Activated naive CD4-positive, alpha-beta T cell (primary cell): ENCODE results near the gene TCEAL3.
A peak's percentile ranks its signal among the peaks of the same experiment; 100 is the strongest.
"Not testable (repeated sequence)": the region's sequence is repeated elsewhere in the genome, so short reads cannot be mapped to it uniquely, and the experiment has no call there.

Experiments
- DNase-seq, 4 experiments: peaks; one replicate each; lab custom pipeline; 2025; lab: John Stamatoyannopoulos, UW

The TCEAL3 gene

DNA sequence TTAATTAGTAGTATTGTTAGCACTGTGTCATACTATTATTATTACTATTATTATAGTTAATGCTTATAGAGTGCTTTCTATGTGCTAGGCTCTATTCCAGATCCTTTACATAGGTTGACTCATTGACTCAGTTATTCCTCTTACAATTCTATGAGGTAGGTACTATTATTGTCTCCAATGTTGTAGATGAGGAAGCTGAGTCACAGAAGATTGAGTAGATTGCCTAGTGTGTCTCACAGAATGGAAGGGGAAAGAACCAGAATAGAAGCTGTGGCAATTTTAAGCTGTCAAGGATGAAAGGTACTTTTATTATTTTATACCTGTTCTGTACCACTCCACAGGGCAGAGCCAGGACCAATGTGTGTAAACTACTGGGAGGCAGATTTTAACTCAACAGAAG, 19.1 kb downstream of the TCEAL3 start:
- no peak for DNase-seq

GRCh38 chrX:103628386-103629317, 20.9 kb downstream of the TCEAL3 start, which contains the start of gene TCEAL1:
TCEAL1 (plus strand) TSS chrX:103628975; CDS start chrX:103629917, 942 bp downstream.
- DNase-seq, result peak in 2 of 4 experiments; percentile 1 to 17

GRCh38 chrX:103629318-103630170, 21.8 kb downstream of the TCEAL3 start:
- DNase-seq, result peak in 1 of 4 experiments; percentile 9

- DNase-seq, result no peak
Measured at GRCh38 chrX:103630171-103630511, 22.4 kb downstream of the TCEAL3 start.

DNA sequence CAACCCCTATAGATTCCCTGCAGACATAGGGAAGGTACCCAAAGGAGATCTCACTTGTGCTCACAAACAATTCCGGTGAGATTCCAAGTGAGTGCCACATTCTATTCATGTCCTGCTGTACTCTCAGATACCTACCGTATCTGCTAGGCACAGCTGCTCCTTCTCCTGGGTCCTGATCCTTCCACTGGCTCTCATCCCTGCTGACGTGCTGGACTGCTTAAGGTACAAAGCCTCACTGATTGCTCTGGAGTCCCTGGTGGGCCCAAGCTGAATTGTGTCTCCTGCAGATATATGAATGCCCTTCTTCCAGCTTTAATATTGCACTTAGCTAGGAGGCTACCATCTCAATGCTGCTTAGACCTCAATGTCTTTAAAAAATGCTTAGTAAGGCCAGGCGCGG, 23.4 kb downstream of the TCEAL3 start:
- DNase-seq, result no peak

- DNase-seq, result no peak
Measured at GRCh38 chrX:103635436-103635835, 27.7 kb downstream of the TCEAL3 start.

DNA sequence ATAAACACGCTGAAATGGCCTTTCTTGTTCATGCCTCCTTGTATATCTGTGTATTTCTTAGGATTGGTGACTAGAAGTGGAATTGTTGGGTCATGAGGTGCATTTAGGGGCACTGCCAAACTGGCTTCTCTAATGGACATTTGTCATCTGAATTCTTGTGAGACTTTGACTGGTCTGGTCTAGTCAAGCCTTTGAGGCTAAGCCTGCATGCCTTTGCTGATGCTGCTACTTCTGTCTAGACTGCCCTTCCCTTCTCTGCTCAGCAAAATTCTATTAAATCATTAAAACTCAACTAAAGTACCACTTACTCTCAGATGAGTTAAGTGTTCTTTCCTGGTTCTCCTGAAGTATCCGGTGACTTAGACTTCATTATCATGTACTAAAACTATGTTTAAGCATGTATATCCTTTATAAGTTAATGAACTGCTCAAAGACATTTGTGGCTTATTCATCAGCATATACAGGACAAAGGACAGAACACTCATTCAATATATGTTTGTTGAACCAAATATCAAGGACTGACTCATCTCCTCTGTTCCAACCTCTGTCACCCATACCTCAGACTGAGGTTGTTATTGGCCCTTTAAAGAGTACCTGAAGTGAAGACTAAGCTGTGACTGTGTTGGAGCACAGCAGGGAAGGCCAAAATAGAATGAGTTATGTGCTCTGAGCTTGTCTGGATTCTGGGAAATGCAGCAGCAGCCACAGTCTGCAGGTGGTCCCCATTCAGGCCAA, 30.0 kb downstream of the TCEAL3 start:
- no peak for DNase-seq

- not testable (repeated sequence) for DNase-seq
Measured at GRCh38 chrX:103638479-103639346, 30.9 kb downstream of the TCEAL3 start.

DNA sequence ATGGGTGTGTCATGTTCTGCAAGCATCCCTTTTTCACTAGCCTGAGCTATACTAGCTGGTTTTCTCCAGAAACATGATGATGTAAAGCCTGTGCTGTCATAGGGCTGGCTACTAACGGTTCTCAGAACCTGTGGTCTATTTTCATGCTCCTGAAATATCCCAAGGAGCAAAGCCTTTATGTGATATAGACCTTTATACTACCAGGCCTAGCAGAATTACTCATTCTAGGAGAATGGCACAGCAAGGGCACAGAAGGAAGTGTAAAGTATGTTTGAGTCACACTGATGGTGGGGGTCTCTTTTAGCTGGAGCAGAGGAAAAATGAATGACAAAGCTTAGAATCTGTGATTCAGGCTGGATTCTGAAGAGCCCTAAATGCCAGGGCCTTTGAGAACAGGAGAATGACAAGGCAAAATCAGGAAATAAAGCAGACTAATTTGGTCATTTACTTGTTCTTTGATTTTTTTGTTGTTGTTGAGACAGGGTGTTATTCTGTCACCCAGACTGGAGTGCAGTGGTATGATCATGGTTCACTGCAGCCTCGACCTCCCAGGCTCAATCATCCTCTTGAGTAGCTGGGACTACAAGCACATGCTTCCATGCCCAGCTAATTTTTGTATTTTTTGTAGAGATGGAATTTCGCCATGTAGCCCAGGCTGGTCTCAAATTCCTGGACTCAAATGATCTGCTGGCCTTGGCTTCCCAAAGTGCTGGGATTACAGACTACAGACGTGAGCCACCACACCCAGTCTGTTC, 32.8 kb downstream of the TCEAL3 start:
- no peak for DNase-seq

DNA sequence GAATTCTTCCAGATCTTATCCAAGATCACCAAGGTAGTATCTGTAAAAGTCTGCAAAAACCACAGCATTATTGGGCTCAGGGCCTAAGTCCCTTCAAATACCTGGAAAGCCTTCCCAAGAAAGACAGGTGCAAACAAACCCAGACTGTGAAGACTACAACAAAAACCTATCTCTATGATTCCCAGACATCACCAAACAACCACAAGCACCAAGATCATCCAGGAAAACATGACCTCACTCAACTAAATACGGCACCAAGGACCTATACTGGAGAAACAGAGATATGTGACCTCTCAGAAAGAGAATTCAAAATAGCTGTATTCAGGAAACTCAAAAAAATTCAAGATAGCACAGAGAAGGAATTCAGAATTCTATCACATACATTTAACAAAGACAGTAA, 36.4 kb downstream of the TCEAL3 start:
- DNase-seq, result no peak

GRCh38 chrX:103647630-103648029, 39.9 kb downstream of the TCEAL3 start:
- no peak for DNase-seq

DNA sequence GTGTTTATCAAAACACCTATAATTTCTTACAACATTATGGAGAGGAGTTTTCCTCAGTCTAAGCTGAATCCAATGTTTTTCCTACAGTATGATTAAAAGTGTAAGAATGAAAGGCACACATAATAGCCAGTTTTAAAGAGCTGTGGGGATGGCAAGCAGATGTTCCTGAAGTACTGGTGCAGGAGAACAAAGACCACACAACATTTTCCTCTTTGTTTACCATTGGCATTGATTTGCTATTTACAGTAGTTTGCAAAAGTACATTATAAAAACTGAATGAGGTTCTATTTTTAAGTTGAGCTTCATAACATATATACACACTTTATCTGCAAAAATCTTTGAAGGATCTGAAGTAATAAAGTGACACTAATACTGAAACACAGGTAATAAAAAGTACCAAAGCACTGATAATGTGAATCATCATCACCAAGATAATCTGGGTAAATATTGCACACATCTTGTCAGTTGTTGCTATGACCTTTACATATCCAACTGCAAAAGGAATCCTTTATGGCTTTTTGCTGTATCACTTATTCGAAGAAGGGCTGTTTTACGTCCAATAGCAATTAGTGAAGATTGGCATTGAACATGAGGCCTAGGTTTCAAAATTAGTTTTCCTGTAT, 43.5 kb downstream of the TCEAL3 start:
- DNase-seq, result no peak

DNA sequence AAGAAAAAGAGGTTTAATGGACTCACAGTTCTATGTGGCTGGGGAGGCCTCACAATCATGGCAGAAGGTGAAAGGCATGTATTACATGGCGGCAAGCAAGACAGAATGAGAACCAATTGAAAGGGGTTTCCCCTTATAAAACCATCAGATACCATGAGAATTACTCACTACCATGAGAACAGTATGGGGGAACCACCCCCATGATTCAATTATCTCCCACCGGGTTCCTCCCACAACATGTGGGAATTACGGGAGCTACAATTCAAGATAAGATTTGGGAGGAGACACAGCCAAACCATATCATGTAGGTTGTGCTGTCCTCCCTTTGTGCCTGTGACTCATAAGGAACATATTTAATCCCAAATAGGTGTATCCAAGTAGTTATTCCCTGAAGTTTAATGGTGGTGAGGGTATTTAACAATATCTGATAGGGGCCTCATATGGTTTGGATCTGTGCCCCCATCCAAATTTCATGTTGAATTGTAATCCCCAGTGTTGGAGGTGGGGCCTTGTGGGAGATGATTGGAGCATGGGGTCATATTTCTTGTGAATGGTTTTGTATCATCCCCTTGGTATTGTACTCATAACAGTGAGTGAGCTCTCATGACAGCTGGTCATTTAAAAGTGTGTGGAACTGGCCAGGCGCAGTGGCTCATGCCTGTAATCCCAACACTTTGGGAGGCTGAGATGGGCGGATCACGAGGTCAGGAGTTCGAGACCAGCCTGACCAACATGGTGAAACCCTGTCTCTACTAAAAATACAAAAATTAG, 47.7 kb downstream of the TCEAL3 start:
- DNase-seq, result not testable (repeated sequence)

GRCh38 chrX:103656617-103657016, 48.9 kb downstream of the TCEAL3 start:
- DNase-seq, result no peak

DNA sequence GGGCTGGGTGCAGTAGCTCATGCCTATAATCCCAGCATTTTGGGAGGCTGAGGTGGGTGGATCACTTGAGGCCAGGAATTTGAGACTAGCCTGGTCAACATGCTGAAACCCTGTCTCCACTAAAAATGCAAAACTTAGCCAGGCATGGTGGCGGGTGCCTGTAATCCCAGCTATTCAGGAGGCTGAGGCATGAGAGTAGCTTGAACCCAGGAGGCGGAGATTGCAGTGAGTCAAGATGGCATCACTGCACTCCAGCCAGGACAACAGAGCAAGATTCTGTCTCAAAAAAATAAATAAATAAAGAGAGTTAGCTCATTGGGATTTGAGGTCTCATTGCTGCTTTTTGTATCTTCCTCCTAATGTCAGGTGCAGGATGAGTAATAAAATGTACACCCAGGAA, 49.3 kb downstream of the TCEAL3 start:
- not testable (repeated sequence) for DNase-seq

DNA sequence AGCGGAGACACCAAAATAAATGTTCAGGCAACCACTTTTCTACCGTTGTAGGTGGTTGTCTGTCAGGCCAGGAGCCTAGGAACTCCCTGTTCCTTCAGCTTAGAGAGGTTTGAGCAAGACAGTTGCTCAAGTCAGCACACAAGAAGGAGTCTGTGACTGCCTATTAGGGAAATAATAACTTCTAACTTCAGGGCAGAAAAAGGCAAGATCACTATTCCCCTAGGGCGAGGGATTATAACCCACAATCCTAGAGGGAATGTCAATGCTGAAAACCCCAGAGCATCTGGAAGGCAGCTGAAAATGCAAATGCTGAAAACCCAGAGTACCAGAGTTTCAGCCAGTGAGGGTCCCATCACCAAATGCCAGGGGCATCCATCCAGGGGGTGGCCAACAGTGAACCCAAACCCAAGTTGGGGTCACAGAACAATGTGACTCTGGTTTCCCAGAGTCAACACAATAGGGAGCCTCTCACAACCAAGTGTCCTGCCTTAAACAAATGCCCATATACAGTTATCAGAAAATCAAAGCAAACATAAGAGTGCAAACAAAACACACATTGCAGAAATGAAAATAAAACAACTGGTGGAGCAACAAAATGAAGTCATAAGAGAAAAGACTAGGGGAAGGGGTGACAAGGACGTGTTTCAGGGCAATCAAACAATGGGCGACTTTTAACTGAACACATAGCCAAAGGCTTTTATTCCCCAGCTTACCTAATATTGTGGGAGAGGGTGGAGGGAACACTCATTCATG, 51.1 kb downstream of the TCEAL3 start:
- no peak for DNase-seq

GRCh38 chrX:103659460-103659859, 51.7 kb downstream of the TCEAL3 start:
- DNase-seq, result not testable (repeated sequence)
